NOMO-1 (cell line): ENCODE results near the gene UBA7.
"Not testable (repeated sequence)": the region's sequence is repeated elsewhere in the genome, so short reads cannot be mapped to it uniquely, and the experiment has no call there.

Experiments
- DNase-seq, 2 experiments: peaks; one replicate each; lab custom pipeline; 2025; ENCODE audit not compliant: unreplicated experiment in 2 of 2; lab: John Stamatoyannopoulos, UW

Gene UBA7

GRCh38 chr3:49813497-49814174 lies at the start of gene UBA7:
UBA7 (minus strand) TSS chr3:49813953; CDS start chr3:49813787, 166 bp downstream.
- DNase-seq: peak; percentile 61 to 88

DNA sequence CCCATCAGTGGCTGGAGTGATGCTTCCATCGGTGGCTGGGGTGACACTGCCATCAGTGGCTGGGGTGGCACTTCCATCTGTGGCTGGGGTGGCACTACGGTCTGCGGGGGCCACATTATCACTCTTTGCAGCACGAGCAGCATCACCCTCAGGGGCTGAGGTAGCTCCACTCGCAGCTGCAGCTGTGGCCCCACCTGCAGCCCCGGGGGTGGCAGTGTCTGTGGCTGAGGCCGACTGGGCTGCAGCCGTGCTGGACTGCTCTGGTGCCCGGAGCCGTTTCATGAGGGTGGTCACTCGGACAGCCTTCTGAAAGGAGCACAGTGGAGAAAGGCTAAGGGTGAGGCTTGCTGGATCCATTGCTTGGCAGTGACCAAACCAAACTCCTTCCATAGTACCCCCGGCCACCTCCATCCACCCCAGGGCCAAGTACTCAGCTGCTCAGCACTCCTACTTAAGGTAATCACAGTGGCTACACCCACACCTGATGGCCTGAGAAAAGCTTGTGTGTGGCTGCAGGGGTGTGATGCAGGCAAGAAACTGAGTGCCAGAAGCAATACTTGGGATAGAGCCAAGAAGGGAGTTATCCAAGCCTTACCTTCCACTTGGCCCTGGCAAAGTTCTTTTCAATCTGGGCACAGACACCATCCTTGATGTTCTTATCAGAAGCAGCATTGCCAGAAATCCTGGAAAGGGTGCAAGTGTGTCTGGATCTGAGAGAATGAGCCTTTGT lies 46.0 kb upstream of the UBA7 start:
- DNase-seq: no peak

DNA sequence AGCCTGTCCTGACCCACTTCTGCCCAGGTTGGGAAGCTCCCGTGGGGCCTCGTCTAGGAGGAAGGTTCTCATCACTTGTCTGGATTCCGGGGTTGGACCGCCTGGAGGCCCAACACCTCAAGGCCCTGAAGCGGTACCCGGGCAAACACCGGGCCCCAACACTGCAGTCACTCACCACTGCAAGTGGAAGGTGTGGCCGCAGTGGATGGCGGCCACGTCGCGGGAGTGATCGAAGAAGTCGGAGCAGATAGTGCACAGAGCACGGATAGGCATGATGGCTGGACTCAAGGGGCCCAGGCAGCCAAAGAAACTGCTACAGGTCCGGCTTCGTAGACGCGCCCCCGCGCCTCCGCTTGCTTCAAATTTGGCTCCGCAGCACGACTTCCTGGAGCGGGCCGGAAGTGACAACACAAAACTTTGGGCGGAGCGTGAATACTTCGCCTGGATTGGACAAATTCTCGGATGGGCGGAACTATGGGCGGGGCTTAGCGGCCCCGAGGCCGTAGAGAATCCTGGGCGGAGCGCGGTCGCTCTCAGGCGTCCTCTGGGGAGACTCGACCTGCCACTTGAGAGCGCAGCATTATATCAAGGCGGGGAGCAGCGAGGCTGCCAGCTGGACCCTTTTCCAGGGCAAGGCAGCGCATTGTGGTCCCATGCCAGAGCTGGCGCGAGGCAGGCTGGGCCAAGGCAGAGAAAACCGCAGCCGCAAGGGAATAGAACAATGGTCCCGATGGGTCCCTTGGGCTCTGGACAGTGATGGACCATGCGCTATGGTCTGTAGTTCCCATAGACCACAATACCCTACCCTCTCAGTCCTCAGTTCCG lies 42.6 kb upstream of the UBA7 start, which contains the start of gene TRAIP:
Gene TRAIP, minus strand, starts transcription at position 384 of the 825 bp plus-strand sequence. Its CDS starts 111 bp downstream, at position 273.
- DNase-seq: peak; percentile 88 to 93

GRCh38 chr3:49855662-49856061 lies 41.9 kb upstream of the UBA7 start:
- DNase-seq: no peak

GRCh38 chr3:49845694-49846093 lies 31.9 kb upstream of the UBA7 start:
- DNase-seq: no peak

- DNase-seq: no peak
Measured at GRCh38 chr3:49844464-49845183, 30.9 kb upstream of the UBA7 start.

DNA sequence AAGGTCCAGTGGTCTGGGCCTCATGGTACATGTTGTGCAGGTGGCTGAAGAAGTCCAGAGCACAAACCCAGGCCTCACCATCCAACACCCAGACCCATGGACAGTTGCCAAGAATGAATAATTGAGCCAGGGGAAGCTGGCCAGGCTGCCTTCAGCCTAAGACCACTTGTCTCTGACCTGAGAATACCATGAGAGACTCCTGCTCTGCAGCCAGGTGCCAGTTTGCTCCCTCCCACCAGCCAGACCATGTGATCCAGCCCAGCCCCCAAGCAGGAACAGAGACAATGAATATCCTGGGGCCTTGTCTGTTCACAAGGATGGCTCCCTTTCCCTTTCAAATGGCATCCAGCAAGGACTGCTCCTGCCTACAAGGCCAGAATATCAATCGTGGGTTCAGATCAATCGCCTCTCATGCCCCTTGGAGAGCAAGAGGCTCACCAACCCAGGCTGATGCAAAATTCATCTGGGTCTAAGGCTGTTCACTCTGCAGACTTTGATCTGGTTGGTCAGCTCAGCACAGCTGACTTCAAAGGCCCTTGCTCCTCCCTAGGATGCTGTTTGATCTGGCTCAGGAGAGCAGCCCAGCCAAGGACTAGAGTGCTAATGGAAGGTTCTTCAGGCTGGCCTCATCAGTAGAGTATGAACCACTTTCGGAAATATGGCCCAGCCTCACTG lies 29.2 kb upstream of the UBA7 start:
- DNase-seq: no peak

DNA sequence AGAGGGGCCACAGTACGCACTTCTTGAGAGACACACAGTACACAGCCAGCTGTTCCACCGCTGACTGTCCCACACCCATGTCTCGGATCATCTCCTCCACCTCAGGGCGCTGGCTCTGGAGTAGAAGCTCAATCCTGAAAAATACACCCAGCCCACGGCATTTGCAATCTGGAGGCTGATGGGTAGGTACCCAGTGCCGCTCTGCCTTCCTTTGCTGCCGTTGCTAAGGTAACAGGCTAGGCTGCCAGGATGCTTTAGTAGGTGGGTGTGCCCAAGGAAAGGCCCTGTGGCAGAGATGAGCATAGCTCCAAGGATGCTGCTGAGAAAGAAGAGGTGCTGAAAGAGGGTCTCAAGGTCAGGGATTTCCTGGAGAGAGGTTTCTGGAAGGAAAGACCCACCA lies 28.1 kb upstream of the UBA7 start:
- DNase-seq: no peak

GRCh38 chr3:49841126-49841696 lies 27.5 kb upstream of the UBA7 start:
- DNase-seq: peak; percentile 22 to 38

GRCh38 chr3:49840388-49840787 lies 26.6 kb upstream of the UBA7 start:
- DNase-seq: no peak

DNA sequence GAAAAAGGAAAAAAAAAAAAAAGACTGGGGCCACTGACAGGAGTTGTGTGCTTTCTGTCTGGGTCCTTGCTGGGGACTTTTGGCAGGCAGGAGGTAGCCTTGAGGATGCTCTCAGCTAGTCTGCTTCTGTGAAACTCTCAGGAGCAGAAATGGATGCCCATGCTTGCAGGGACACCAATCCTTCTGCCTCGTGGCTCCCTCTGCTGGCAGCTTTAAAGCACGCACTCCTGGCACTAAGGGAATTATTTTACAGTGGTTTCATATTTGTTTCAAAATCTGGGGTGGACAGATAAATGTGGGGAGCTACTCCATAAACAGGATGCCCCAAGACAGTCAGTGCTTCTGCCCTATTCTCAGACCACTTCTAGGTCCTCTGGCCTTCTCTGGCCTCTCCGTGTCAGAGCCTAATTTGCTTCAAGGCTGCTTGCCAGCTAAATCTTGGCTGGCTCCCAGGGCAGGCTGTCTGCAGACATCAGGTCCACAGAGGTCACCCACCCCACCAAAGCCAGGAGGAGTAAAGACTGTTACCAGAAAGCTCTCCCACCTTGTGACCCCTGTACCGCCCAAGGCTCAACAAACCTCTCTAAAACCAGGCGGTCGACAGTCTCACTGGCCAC lies 25.5 kb upstream of the UBA7 start:
- DNase-seq: peak; percentile 54 to 79

GRCh38 chr3:49831341-49831740 lies 17.6 kb upstream of the UBA7 start:
- DNase-seq: no peak

DNA sequence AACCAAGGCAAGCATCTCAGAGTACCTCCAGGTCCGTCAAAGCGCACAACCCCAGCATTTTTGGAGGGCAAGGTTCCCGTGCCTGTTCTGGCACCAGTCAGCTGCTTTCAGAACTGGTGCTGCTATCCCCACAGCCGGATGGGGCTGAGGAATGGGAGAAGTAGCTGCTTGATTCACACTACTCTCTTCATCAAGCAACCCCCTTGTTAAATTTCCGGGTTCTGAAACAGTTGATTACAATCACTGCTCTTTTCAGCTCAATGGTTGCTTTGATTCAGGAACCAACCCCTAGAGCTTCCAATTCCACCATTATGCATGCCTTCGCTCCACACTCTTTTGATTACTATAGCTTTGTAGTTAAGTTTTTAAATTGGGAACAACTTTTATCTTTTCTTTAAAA lies 12.3 kb upstream of the UBA7 start:
- no peak for DNase-seq

GRCh38 chr3:49823131-49823530 lies 9.4 kb upstream of the UBA7 start:
- not testable (repeated sequence) for DNase-seq

DNA sequence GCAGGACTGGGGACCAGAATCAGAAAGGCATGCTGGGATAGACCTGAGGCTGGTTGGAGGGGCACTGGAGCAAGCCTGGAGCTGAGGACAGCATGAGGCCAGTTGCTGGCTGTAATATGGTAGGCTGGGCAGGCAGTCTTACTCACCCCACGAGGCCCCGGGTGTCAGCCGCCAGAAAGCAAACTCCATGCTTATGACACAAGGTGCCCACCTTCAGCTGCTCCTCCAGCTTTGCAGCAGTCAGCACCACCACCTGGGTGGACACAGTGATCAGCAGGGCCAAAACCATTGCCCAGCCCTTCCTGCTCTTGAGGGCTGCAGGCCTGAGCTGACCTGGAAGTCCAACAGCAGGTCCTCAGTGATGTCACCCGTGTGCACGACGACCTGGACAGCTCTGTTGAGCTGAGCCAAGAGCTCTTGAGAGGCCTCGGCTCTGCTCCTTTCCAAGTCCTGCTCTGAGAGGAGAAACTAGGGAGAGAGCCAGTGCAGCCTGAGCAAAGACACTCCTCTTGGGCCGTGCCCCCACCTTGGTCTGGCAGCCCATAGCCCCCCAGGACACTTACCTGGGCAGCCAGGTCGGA lies 747 bp downstream of the UBA7 start:
- DNase-seq: no peak

GRCh38 chr3:49807431-49808114 lies 6.2 kb downstream of the UBA7 start:
- no peak for DNase-seq

- DNase-seq: no peak
Measured at GRCh38 chr3:49806850-49807249, 6.9 kb downstream of the UBA7 start.

GRCh38 chr3:49805897-49806701 lies 7.7 kb downstream of the UBA7 start:
- DNase-seq: peak; percentile 58 to 75
